Ectodermal cell (in vitro differentiated cells): ENCODE measurements around the gene INSC.

Source experiments
- H3K27ac ChIP-seq: 2 replicates; pipeline ENCODE4 v1.7.0; 2013; ENCODE audit warnings: mild to moderate bottlenecking, low read depth, low read length; ENCODE audit not compliant: insufficient read depth, poor library complexity, severe bottlenecking
- H3K27me3 ChIP-seq: 2 replicates; pipeline ENCODE4 v1.7.0; 2013; ENCODE audit warnings: mild to moderate bottlenecking, low read length; ENCODE audit not compliant: insufficient read depth, control insufficient read depth, poor library complexity, severe bottlenecking
- H3K36me3 ChIP-seq: one replicate; pipeline ENCODE4 v1.7.0; 2013; ENCODE audit warnings: low read length; ENCODE audit not compliant: control insufficient read depth, insufficient read depth
- H3K4me1 ChIP-seq: one replicate; pipeline ENCODE4 v1.7.0; 2013; ENCODE audit warnings: low read length; ENCODE audit not compliant: control insufficient read depth, insufficient read depth
- H3K4me3 ChIP-seq: 2 replicates; pipeline ENCODE4 v1.7.0; 2013; ENCODE audit warnings: low read depth, low read length, control low read depth; ENCODE audit not compliant: insufficient read depth
- H3K9me3 ChIP-seq: 2 replicates; pipeline ENCODE4 v1.7.0; 2013; ENCODE audit warnings: mild to moderate bottlenecking, low read length, moderate library complexity; ENCODE audit not compliant: control insufficient read depth
- WGBS, 2 experiments: methylation state at CpG; one replicate each; pipeline ENCODE4 v1.1.7; 2013; ENCODE audit warnings: missing lambda C conversion rate in 2 of 2; 5-methylcytosine and 5-hydroxymethylcytosine counted together

INSC gene

DNA sequence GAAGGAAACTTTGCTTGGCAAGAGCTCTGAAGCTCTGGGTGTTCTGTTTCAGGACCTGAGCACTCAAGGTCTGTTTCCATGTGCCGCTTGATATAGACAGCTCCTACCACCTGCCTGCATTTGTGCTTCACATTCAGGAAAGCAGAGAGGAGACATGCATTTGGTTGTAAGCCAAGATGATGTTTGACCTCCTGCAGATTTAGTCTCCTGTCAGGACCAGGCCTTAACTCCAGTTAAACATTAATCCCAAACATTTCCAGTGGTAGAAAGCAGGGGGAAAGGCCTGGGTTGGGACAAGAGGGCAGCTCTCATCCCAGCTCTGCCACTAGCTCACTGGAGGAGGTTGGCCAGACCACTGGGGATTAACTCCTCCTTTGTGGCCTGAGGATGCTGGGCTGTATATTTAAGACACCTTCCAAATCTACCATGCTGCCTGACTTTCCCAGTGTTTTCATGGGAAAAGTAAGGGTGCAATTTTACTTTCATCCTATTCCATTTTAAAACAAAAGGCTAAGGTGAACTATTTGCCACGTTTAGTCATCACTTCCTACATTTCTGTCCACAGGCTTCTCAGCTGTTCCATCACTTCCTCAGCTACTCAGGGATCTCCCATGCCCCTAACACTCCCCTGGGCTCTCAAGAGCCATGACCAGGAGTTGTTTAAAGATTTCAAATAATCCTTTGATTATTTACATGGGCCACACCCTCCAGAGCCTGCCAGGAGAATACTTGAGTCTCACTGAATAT, 80.9 kb downstream of the INSC start:
- H3K4me1 ChIP-seq, result no peaks in the 10 kb centered on the region

DNA sequence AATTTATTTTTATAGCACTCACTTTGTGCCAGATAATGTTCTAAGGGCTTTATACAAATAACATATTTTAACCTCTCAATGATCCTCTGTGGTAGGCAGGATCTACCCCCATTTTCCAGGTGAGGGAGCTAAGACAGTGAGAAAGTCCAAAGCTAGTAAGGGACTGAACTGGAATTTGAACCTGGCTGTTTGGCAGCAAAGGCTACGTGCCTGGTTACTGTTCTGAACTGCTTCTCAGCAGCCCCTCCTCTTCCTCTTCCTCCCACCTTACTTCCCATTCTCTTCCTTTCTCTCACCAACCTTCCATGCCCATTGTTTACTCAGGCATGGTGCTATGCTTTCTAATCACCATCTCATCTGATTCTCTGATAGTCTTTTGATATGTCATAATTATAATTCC, 82.0 kb downstream of the INSC start:
- Histone ChIP-seq H3K9me3 (no peaks in the 10 kb centered on the region), H3K4me3 (no peak overlapping the region), H3K4me1 (no peaks in the 10 kb centered on the region), H3K27ac (no peak overlapping the region), H3K27me3 (no peaks in the 10 kb centered on the region), H3K36me3 (no peaks in the 10 kb centered on the region)
- 88 to 91% methylated on average over 1 of the region's 1 CpG for WGBS, 2 experiments

More for the DNA sequence above, 80.9 kb downstream of the INSC start:
- WGBS, 2 experiments, result 90 to 94% methylated on average over 2 of the region's 2 CpGs
- H3K4me3 ChIP-seq, result no peak overlapping the region
- no peaks in the 10 kb centered on the region for H3K27me3 ChIP-seq
- no peaks in the 10 kb centered on the region for H3K36me3 ChIP-seq
- H3K9me3 ChIP-seq, result no peaks in the 10 kb centered on the region
- H3K27ac ChIP-seq, result no peak overlapping the region

DNA sequence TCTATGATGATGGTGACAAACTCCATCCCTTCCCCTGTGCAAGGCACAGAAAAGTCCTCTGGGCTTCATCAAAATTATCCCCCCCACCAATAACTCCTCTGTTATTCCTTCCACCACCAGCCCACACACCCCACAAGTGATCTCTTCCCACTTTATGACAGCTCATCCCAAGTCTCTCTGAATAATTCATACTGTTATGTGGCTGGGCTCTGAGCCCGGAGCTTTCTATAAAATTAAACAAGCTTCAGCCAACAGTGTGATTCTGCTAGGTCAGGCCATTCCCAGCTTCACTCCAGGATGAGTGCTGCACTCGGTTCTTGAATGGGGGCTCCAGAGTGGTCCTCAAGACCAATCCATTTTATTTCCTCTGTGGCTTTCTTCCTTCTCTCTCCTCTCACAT, 83.0 kb downstream of the INSC start:
- WGBS, 2 experiments, result 84 to 92% methylated on average over 2 of the region's 2 CpGs
- Histone ChIP-seq H3K4me1 (no peaks in the 10 kb centered on the region), H3K9me3 (no peaks in the 10 kb centered on the region), H3K27me3 (no peaks in the 10 kb centered on the region), H3K36me3 (no peaks in the 10 kb centered on the region), H3K4me3 (no peak overlapping the region), H3K27ac (no peak overlapping the region)

DNA sequence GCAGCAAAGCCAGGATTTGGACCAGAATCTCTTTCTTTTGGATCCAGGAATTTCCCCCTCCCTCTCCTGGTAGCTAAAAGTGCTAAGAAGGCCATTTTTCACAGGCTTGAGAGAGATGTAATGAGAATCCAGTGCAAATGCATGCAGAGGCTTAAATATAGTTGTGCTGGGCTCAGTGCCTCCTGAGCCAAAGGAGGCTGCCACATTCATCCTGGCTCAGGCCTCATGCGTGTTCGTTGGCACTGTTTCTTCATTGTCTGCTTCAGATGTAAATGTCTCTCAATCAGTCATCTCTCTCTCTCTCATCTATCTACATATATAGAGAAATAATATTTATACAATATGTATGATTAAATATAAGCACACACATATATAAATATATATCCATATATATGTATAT, 83.6 kb downstream of the INSC start:
- H3K27me3 ChIP-seq, result no peaks in the 10 kb centered on the region
- H3K4me3 ChIP-seq, result no peak overlapping the region
- WGBS, 2 experiments, result 83 to 93% methylated on average over 2 of the region's 2 CpGs
- H3K4me1 ChIP-seq, result no peaks in the 10 kb centered on the region
- H3K9me3 ChIP-seq, result no peaks in the 10 kb centered on the region
- H3K36me3 ChIP-seq, result no peaks in the 10 kb centered on the region
- H3K27ac ChIP-seq, result no peak overlapping the region

DNA sequence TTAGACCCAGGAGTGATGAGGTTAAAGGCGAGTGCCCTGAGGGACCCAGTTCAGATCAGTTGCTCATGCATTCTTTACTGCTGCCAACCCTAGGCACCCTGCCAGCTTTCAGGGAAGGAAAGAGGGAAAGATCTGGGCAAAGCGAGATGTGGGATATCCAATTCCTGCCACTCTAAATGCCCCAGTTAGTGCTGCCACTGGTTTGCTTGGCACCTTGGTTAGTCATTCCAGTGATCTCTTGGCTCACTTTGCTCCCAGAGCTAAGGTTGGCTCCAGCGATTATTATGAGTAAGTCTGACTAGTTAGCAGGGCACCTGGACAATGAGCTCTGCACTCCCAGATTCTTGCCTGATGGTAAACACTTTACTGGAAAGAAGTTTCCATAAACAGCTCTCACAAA, 85.0 kb downstream of the INSC start:
- Histone ChIP-seq H3K4me3 (no peak overlapping the region), H3K27me3 (no peaks in the 10 kb centered on the region), H3K9me3 (no peaks in the 10 kb centered on the region), H3K27ac (no peak overlapping the region), H3K4me1 (no peaks in the 10 kb centered on the region), H3K36me3 (no peaks in the 10 kb centered on the region)
- 85 to 92% methylated on average over 3 of the region's 3 CpGs for WGBS, 2 experiments

GRCh38 chr11:15200696-15201095, 86.0 kb downstream of the INSC start:
- Histone ChIP-seq H3K4me1 (no peaks in the 10 kb centered on the region), H3K9me3 (no peaks in the 10 kb centered on the region), H3K4me3 (no peak overlapping the region), H3K36me3 (no peaks in the 10 kb centered on the region), H3K27me3 (no peaks in the 10 kb centered on the region), H3K27ac (no peak overlapping the region)
- 95 to 96% methylated on average over 12 of the region's 12 CpGs for WGBS, 2 experiments

DNA sequence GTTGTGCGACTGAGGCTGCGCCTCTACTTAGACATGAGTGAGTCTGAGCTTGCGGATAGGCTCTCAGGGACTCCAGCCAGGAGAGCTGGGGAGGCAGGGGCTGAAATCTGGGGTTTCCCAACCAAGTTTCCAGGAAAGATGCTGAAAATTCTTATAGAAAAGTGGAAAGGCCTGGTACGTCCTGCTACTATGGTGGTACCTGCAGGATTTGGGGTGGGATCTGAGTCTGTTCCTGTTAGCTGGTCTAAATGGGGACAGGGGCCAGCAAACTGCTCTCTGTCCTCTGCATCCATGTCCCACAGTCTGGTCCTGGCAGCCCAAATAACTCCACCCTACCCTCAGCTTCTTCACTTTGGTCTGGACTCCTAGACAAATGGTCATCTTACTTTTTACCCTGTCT, 86.9 kb downstream of the INSC start:
- Histone ChIP-seq H3K27me3 (no peaks in the 10 kb centered on the region), H3K4me3 (no peak overlapping the region), H3K4me1 (no peaks in the 10 kb centered on the region), H3K27ac (no peak overlapping the region), H3K9me3 (no peaks in the 10 kb centered on the region), H3K36me3 (no peaks in the 10 kb centered on the region)
- 90 to 95% methylated on average over 4 of the region's 4 CpGs for WGBS, 2 experiments

- Histone ChIP-seq H3K27me3 (no peaks in the 10 kb centered on the region), H3K36me3 (no peaks in the 10 kb centered on the region), H3K4me3 (no peak overlapping the region), H3K27ac (no peak overlapping the region), H3K9me3 (no peaks in the 10 kb centered on the region), H3K4me1 (no peaks in the 10 kb centered on the region)
- WGBS, 2 experiments, result 80 to 89% methylated on average over 5 of the region's 5 CpGs
Observed at GRCh38 chr11:15202626-15203025, 87.9 kb downstream of the INSC start.

- WGBS, 2 experiments, result 91 to 94% methylated on average over 10 of the region's 10 CpGs
- Histone ChIP-seq H3K36me3 (no peaks in the 10 kb centered on the region), H3K27ac (no peak overlapping the region), H3K9me3 (no peaks in the 10 kb centered on the region), H3K4me3 (no peak overlapping the region), H3K4me1 (no peaks in the 10 kb centered on the region), H3K27me3 (no peaks in the 10 kb centered on the region)
Observed at GRCh38 chr11:15204711-15205110, 90.0 kb downstream of the INSC start.

- Histone ChIP-seq H3K9me3 (no peaks in the 10 kb centered on the region), H3K27ac (no peak overlapping the region), H3K36me3 (no peaks in the 10 kb centered on the region), H3K4me3 (no peak overlapping the region), H3K4me1 (no peaks in the 10 kb centered on the region), H3K27me3 (no peaks in the 10 kb centered on the region)
- 94 to 95% methylated on average over 2 of the region's 2 CpGs for WGBS, 2 experiments
Observed at GRCh38 chr11:15206791-15207190, 92.1 kb downstream of the INSC start.
